Activated naive CD8-positive, alpha-beta T cell (primary cell): Measurements from ENCODE around the gene GNE.
A peak's percentile ranks its signal among the peaks of the same experiment; 100 is the strongest.
"Not testable (repeated sequence)": the region's sequence is repeated elsewhere in the genome, so short reads cannot be mapped to it uniquely, and the experiment has no call there.

Source experiments
- H3K27ac Mint-ChIP-seq: one replicate; pipeline ENCODE4 v1.8.0; 2021; ENCODE audit warnings: mixed read lengths
- H3K27me3 Mint-ChIP-seq: one replicate; pipeline ENCODE4 v1.8.0; 2021; ENCODE audit warnings: mixed read lengths
- H3K36me3 Mint-ChIP-seq: one replicate; pipeline ENCODE4 v1.8.0; 2021; ENCODE audit warnings: mixed read lengths
- H3K4me1 Mint-ChIP-seq: one replicate; pipeline ENCODE4 v1.8.0; 2021; ENCODE audit warnings: low read depth, mixed read lengths
- H3K4me3 Mint-ChIP-seq: one replicate; pipeline ENCODE4 v1.8.0; 2021; ENCODE audit warnings: mild to moderate bottlenecking, mixed read lengths
- H3K9me3 Mint-ChIP-seq: one replicate; pipeline ENCODE4 v1.8.0; 2021; ENCODE audit warnings: low read depth, mixed read lengths

Gene GNE

DNA sequence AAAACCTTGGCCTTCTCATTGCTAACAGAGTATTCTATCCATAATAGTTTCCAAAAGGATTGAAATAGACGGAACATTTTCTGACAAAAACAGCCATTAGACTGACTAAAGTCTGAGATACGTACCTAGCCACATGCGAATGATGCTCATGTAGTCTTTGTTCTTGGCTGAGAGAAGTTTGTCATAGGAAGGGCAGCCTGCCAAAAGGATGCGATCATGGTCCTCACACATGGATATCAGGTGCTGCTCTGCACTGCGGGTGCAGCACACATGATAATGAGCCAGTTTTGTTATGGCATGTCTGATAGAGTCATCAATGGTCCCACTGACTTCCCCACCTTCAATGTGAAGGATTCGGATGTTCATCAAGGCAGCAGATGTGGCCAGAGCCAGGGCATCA lies 12.3 kb downstream of the GNE start:
- H3K9me3 Mint-ChIP-seq, result no peaks in the 10 kb centered on the region
- H3K4me3 Mint-ChIP-seq, result no peak overlapping the region
- H3K27me3 Mint-ChIP-seq, result no peaks in the 10 kb centered on the region
- peaks cover 5% of the 10 kb centered on the region for H3K36me3 Mint-ChIP-seq
- no peak overlapping the region for H3K27ac Mint-ChIP-seq
- peaks cover 13% of the 10 kb centered on the region for H3K4me1 Mint-ChIP-seq

- H3K9me3 Mint-ChIP-seq, H3K4me3 Mint-ChIP-seq, H3K27ac Mint-ChIP-seq, H3K27me3 Mint-ChIP-seq, H3K4me1 Mint-ChIP-seq: not testable (repeated sequence)
- peaks cover 19% of the 10 kb centered on the region for H3K36me3 Mint-ChIP-seq
Measured at GRCh38 chr9:36239675-36240074, 18.6 kb downstream of the GNE start.

- not testable (repeated sequence) for H3K4me3 Mint-ChIP-seq, H3K27ac Mint-ChIP-seq, H3K4me1 Mint-ChIP-seq, H3K27me3 Mint-ChIP-seq, H3K9me3 Mint-ChIP-seq
- peaks cover 19% of the 10 kb centered on the region for H3K36me3 Mint-ChIP-seq
Measured at GRCh38 chr9:36239205-36239604, 19.0 kb downstream of the GNE start.

GRCh38 chr9:36237230-36237629 lies 21.0 kb downstream of the GNE start:
- H3K9me3 Mint-ChIP-seq, result no peaks in the 10 kb centered on the region
- H3K27me3 Mint-ChIP-seq, result no peaks in the 10 kb centered on the region
- no peaks in the 10 kb centered on the region for H3K4me1 Mint-ChIP-seq
- H3K4me3 Mint-ChIP-seq, result no peak overlapping the region
- H3K27ac Mint-ChIP-seq, result no peak overlapping the region
- peaks cover 20% of the 10 kb centered on the region for H3K36me3 Mint-ChIP-seq

DNA sequence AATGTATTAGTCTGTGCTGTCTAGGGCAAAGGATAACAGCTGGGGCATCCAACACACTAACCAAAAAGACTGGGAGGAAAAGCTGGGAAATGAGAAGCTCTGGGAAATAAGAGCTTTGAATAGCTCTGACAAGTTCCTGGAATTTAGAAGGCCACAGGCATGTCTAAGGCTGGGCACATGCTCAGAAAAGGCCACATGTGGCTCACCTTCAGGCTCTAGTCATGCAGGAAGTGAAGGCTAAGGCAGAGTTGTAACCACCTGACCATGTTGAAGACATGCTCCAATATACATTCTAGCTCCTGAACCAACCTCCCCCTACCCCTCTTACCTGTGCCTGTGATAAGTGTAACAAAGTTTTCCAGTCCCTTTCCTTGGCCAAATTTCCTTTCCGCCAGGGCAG lies 35.8 kb downstream of the GNE start:
- H3K4me1 Mint-ChIP-seq, result peaks cover 22% of the 10 kb centered on the region
- peaks cover 4% of the 10 kb centered on the region for H3K9me3 Mint-ChIP-seq
- H3K4me3 Mint-ChIP-seq, result no peak overlapping the region
- H3K36me3 Mint-ChIP-seq, result peaks cover 25% of the 10 kb centered on the region
- H3K27ac Mint-ChIP-seq, result no peak overlapping the region
- no peaks in the 10 kb centered on the region for H3K27me3 Mint-ChIP-seq

GRCh38 chr9:36221667-36222066 lies 36.6 kb downstream of the GNE start:
- peaks cover 26% of the 10 kb centered on the region for H3K4me1 Mint-ChIP-seq
- H3K9me3 Mint-ChIP-seq, result peaks cover 4% of the 10 kb centered on the region
- H3K27ac Mint-ChIP-seq, result no peak overlapping the region
- H3K27me3 Mint-ChIP-seq, result no peaks in the 10 kb centered on the region
- no peak overlapping the region for H3K4me3 Mint-ChIP-seq
- peaks cover 22% of the 10 kb centered on the region for H3K36me3 Mint-ChIP-seq

DNA sequence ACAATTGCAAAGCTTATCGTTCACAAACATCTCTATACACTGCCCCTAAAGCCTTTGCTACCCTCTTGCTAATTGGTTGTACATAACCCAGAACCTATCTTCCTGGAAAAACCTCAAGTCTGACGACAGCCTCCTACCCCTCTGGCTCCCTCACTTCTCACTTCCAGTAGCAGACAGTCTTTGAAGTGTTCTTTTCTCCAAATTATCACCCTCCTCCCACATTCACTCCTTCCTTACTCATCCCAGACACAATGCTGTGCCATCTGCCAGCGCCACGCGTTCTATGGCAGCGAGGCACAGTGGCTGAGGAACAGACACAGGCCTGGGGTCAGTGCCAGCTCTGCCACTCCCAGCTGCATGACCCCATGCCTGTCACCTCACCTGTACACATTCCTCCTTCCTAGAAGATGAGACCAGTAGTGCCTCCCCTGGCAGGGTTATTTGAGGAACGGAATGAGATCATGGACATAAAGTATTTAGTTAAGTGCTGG lies 39.8 kb downstream of the GNE start:
- H3K36me3 Mint-ChIP-seq, result peaks cover 18% of the 10 kb centered on the region

DNA sequence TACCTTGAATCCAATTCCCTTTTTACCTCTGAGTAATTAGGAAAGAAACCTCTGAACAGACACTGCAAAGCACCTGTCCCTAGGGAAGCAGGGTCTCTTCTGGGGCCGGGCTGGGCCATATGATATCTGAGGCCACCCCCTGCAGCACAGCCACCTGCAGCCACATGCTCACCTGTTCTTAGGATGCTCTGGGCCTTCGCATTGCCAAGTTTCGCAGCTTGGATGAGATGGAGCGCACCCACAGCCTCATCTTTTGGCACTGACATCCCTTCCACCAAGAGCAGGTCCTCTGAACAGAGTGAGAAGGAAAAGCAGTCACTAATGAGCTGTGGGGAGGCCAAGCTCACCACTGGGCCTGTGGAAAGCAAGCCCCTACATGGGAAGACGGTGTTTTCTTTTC lies 40.2 kb downstream of the GNE start:
- Mint-ChIP-seq H3K27me3 (no peaks in the 10 kb centered on the region), H3K4me3 (no peak overlapping the region), H3K36me3 (peaks cover 14% of the 10 kb centered on the region), H3K4me1 (peaks cover 46% of the 10 kb centered on the region), H3K9me3 (peaks cover 4% of the 10 kb centered on the region), H3K27ac (peak overlapping the region; percentile 71)

More for the DNA sequence above, 39.8 kb downstream of the GNE start:
- Mint-ChIP-seq H3K27me3 (no peaks in the 10 kb centered on the region), H3K27ac (peak overlapping the region; percentile 71), H3K4me3 (no peak overlapping the region), H3K4me1 (peaks cover 42% of the 10 kb centered on the region), H3K9me3 (peaks cover 4% of the 10 kb centered on the region)

DNA sequence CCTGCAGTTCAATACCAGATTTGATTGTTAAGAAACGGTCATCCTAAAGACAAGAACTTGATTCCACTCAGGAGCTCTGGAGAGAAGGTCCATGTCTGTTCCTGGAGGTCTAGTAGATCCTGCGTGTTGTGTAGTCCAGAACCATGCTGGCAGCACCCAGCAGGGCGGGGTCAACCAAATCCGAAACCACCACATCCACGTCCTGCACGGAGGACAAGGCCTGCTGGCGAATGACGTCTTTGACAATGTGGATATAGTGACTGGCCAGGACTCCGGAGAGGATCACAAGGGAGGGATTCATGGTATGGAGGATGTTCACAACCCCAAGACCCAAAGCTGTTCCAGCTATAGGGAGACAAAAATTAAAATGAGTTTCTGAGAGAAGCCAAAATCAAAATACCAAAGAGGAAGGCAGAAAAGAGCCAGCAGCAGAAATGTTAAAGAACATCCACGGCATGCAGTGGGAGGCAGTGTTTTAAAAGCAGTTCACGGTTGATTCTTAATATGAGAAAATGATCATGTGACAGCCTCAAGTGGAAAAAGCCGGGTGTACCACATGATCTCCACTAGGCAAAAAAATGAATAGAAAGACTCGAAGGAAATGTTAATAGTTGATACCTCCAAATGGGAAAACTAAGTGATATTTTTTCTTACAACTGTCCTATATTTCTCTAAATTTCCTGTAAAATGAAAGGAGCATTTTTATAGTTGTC lies 40.8 kb downstream of the GNE start:
- Mint-ChIP-seq H3K4me1 (peaks cover 47% of the 10 kb centered on the region), H3K27ac (peak overlapping the region; percentile 71), H3K4me3 (no peak overlapping the region)

DNA sequence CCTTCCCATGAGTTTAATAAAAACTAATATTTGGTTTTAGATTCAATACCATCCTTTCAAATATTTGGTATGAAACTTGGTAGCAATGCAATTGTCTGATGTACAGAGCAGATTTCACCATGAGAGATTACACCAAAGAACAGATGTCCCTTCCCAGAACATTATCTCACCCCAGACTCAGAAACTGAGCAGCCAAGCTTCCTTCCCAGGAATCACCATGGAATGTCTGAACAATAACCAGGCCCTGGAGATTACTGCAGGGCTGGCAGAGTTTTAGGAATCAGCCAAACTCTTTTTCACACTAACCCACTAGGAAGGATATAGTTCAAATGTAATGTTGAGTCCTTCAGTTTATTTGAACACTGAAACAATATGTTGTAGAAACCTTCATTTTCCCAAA lies 43.7 kb downstream of the GNE start:
- Mint-ChIP-seq H3K36me3 (peaks cover 4% of the 10 kb centered on the region), H3K4me3 (no peak overlapping the region), H3K9me3 (no peaks in the 10 kb centered on the region), H3K27me3 (no peaks in the 10 kb centered on the region), H3K27ac (peak overlapping the region; percentile 17), H3K4me1 (peaks cover 55% of the 10 kb centered on the region)

More for the DNA sequence above, 40.8 kb downstream of the GNE start:
- Mint-ChIP-seq H3K27me3 (no peaks in the 10 kb centered on the region), H3K9me3 (no peaks in the 10 kb centered on the region), H3K36me3 (peaks cover 8% of the 10 kb centered on the region)

- Mint-ChIP-seq H3K4me3 (no peak overlapping the region), H3K27ac (no peak overlapping the region), H3K27me3 (no peaks in the 10 kb centered on the region), H3K4me1 (peaks cover 56% of the 10 kb centered on the region), H3K36me3 (peaks cover 1% of the 10 kb centered on the region), H3K9me3 (no peaks in the 10 kb centered on the region)
Measured at GRCh38 chr9:36213989-36214388, 44.3 kb downstream of the GNE start.

DNA sequence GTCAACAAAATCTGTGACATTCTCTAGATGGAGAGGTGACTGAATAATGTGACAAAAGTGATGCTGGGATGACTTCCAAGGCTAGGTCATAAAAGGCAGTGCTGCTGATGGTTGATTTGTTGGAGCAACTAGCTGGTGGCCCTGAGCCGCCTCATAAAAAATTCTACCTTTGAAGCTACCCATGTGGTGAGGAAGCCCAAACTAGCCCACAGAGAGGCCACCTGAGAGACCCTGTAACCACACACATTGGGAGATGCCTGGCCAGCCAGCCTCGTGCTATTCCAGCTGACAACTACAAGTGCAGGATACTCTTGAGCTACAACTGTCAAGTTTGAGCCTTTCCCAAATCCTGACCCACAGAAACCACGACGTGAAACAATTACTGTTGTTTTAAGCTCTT lies 44.9 kb downstream of the GNE start:
- Mint-ChIP-seq H3K4me1 (peaks cover 56% of the 10 kb centered on the region), H3K27ac (peak overlapping the region; percentile 54), H3K4me3 (no peak overlapping the region), H3K27me3 (no peaks in the 10 kb centered on the region), H3K36me3 (no peaks in the 10 kb centered on the region), H3K9me3 (no peaks in the 10 kb centered on the region)

DNA sequence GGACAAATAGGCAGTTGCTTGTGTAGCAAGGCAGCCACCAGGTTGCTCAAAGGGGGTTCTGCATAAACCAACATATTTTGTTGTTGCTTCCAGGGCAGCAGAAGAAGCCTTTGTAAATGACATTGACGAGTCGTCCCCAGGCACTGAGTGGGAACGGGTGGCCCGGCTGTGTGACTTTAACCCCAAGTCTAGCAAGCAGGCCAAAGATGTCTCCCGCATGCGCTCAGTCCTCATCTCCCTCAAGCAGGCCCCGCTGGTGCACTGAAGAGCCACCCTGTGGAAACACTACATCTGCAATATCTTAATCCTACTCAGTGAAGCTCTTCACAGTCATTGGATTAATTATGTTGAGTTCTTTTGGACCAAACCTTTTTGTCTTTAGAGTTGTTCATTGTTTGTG lies 46.7 kb downstream of the GNE start:
- Mint-ChIP-seq H3K27ac (no peak overlapping the region), H3K36me3 (no peaks in the 10 kb centered on the region), H3K4me3 (no peak overlapping the region), H3K9me3 (no peaks in the 10 kb centered on the region), H3K4me1 (peaks cover 60% of the 10 kb centered on the region), H3K27me3 (no peaks in the 10 kb centered on the region)

DNA sequence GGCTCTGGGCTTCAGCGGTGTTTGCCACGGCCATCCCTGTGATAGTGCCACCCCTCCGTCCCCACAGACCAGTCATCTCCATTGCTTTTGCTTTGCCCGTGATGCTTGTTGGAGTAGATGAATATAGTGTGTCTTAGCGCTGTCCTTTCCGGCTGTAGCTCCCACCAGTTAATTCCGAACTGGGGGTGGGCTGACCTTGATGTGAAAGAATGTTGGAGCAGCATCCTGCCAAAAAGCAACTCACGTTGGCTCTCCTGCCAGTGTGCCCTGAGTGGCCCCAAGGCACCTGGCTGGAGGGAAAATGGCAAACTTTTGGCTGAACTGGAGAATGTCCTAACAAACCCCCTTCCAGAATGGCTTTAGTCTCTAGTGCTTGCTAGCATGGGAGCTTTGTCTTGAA lies 47.5 kb downstream of the GNE start:
- Mint-ChIP-seq H3K36me3 (no peaks in the 10 kb centered on the region), H3K27me3 (no peaks in the 10 kb centered on the region), H3K4me3 (no peak overlapping the region), H3K9me3 (no peaks in the 10 kb centered on the region), H3K4me1 (peaks cover 59% of the 10 kb centered on the region), H3K27ac (peak overlapping the region; percentile 64)

GRCh38 chr9:36208521-36209253 lies 49.6 kb downstream of the GNE start:
- H3K9me3 Mint-ChIP-seq, result no peaks in the 10 kb centered on the region
- H3K4me1 Mint-ChIP-seq, result peaks cover 49% of the 10 kb centered on the region
- H3K36me3 Mint-ChIP-seq, result peaks cover 3% of the 10 kb centered on the region
- H3K4me3 Mint-ChIP-seq, result no peak overlapping the region
- H3K27ac Mint-ChIP-seq, result peak overlapping the region; percentile 77
- H3K27me3 Mint-ChIP-seq, result no peaks in the 10 kb centered on the region
